Mesothelial cell of epicardium (in vitro differentiated cells): Measurements from ENCODE around the gene UPK1B. TPM values are rescaled to one million over a fixed set of nuclear protein-coding genes. Genes with fewer than 3 reads are reported as not detected.

ENCODE experiments used
- DNase-seq, 2 experiments: peaks; one replicate each; pipeline ENCODE4 v3.0.0; 2021; ENCODE audit warnings: low spot score in 2 of 2; ENCODE audit not compliant: unreplicated experiment in 2 of 2
- H3K27ac Mint-ChIP-seq: 2 replicates; pipeline ENCODE4 v1.8.0; 2021; ENCODE audit warnings: mixed read lengths
- H3K27me3 Mint-ChIP-seq: 2 replicates; pipeline ENCODE4 v1.8.0; 2021; ENCODE audit warnings: low read depth, mixed read lengths
- H3K36me3 Mint-ChIP-seq: 2 replicates; pipeline ENCODE4 v1.8.0; 2021; ENCODE audit warnings: mixed read lengths
- H3K4me1 Mint-ChIP-seq: 2 replicates; pipeline ENCODE4 v1.8.0; 2021; ENCODE audit warnings: mixed read lengths
- H3K4me3 Mint-ChIP-seq: 2 replicates; pipeline ENCODE4 v1.8.0; 2021; ENCODE audit warnings: mild to moderate bottlenecking, moderate library complexity, mixed read lengths
- H3K9me3 Mint-ChIP-seq: 2 replicates; pipeline ENCODE4 v1.8.0; 2021; ENCODE audit warnings: mixed read lengths
- total RNA-seq: library from RNA; stranded (reverse); gene quantifications from 3 replicates; pipeline ENCODE4 v1.2.1, GENCODE V29; 2021
- TF ChIP-seq, protein P1 (sequence below): fragments of 200-600 bp; sonication (generic); IDR thresholded peaks from one replicate; pipeline ENCODE4 v1.5.0; 2021; ENCODE audit warnings: antibody characterized with exemption; ENCODE audit not compliant: unreplicated experiment

UPK1B gene
- total RNA-seq, 1 donor from 2014 or later = 0.47 TPM

- DNase-seq = no peak
- no peak overlapping the region for H3K4me3 Mint-ChIP-seq
- no peaks in the 10 kb centered on the region for H3K4me1 Mint-ChIP-seq
- H3K27me3 Mint-ChIP-seq = no peaks in the 10 kb centered on the region
- no peak overlapping the region for H3K27ac Mint-ChIP-seq
- TF ChIP-seq, protein P1, sequence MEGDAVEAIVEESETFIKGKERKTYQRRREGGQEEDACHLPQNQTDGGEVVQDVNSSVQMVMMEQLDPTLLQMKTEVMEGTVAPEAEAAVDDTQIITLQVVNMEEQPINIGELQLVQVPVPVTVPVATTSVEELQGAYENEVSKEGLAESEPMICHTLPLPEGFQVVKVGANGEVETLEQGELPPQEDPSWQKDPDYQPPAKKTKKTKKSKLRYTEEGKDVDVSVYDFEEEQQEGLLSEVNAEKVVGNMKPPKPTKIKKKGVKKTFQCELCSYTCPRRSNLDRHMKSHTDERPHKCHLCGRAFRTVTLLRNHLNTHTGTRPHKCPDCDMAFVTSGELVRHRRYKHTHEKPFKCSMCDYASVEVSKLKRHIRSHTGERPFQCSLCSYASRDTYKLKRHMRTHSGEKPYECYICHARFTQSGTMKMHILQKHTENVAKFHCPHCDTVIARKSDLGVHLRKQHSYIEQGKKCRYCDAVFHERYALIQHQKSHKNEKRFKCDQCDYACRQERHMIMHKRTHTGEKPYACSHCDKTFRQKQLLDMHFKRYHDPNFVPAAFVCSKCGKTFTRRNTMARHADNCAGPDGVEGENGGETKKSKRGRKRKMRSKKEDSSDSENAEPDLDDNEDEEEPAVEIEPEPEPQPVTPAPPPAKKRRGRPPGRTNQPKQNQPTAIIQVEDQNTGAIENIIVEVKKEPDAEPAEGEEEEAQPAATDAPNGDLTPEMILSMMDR = no peak
- no peaks in the 10 kb centered on the region for H3K9me3 Mint-ChIP-seq
- peaks cover 46% of the 10 kb centered on the region for H3K36me3 Mint-ChIP-seq
Measured at GRCh38 chr3:119211193-119211592, 37.8 kb downstream of the UPK1B start.

DNA sequence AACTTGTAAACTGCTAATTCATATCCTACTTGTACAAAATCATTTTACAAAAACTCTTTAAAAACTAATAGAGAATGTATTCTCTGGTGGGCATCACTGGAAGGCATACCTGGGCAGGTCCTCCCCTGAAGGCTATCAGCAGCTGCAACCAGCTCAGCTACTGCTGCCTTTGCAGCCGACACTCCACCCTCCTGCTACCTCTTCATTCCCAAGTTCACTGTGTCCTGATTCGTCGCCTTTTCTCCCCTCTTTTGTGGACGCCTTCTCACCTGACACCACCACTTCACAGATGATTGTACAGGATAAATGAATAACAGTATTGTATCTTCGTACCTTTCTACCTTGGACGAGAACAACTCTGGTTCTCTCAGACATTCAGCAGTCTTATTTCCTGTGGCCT is 38.4 kb downstream of the UPK1B start:
- peaks cover 46% of the 10 kb centered on the region for H3K36me3 Mint-ChIP-seq

DNA sequence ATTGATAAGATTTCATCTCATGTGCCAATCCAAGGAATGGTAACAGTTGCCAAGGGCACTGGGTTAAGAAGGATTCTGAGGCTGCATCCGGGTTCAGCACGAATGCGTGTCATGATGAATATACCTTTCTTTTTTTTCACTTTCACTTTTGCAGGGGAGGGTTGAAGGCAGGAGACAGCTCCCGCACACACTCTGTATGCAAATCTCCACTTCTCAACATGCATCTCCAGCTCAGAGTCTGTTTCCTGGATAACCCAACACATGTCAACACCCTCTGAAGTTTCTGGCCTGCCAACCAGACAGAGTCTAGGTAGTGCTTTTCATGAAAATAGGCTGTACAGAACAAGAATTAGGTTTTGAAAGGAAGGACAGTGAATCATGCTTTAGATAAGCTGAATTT is 45.7 kb downstream of the UPK1B start:
- H3K27me3 Mint-ChIP-seq = no peaks in the 10 kb centered on the region
- H3K4me3 Mint-ChIP-seq = no peak overlapping the region
- no peak overlapping the region for H3K27ac Mint-ChIP-seq
- TF ChIP-seq, protein P1 = no peak
- H3K36me3 Mint-ChIP-seq = peaks cover 41% of the 10 kb centered on the region
- no peak for DNase-seq
- no peaks in the 10 kb centered on the region for H3K4me1 Mint-ChIP-seq
- H3K9me3 Mint-ChIP-seq = no peaks in the 10 kb centered on the region

More for the DNA sequence above, 38.4 kb downstream of the UPK1B start:
- no peaks in the 10 kb centered on the region for H3K9me3 Mint-ChIP-seq
- no peaks in the 10 kb centered on the region for H3K27me3 Mint-ChIP-seq
- TF ChIP-seq, protein P1 = no peak
- no peak for DNase-seq
- H3K4me3 Mint-ChIP-seq = no peak overlapping the region
- H3K27ac Mint-ChIP-seq = no peak overlapping the region
- no peaks in the 10 kb centered on the region for H3K4me1 Mint-ChIP-seq

- no peak for DNase-seq
- H3K27ac Mint-ChIP-seq = no peak overlapping the region
- TF ChIP-seq, protein P1 = no peak
- no peaks in the 10 kb centered on the region for H3K9me3 Mint-ChIP-seq
- H3K36me3 Mint-ChIP-seq = peaks cover 38% of the 10 kb centered on the region
- H3K27me3 Mint-ChIP-seq = no peaks in the 10 kb centered on the region
- no peaks in the 10 kb centered on the region for H3K4me1 Mint-ChIP-seq
- H3K4me3 Mint-ChIP-seq = no peak overlapping the region
Measured at GRCh38 chr3:119220198-119220597, 46.8 kb downstream of the UPK1B start.

DNA sequence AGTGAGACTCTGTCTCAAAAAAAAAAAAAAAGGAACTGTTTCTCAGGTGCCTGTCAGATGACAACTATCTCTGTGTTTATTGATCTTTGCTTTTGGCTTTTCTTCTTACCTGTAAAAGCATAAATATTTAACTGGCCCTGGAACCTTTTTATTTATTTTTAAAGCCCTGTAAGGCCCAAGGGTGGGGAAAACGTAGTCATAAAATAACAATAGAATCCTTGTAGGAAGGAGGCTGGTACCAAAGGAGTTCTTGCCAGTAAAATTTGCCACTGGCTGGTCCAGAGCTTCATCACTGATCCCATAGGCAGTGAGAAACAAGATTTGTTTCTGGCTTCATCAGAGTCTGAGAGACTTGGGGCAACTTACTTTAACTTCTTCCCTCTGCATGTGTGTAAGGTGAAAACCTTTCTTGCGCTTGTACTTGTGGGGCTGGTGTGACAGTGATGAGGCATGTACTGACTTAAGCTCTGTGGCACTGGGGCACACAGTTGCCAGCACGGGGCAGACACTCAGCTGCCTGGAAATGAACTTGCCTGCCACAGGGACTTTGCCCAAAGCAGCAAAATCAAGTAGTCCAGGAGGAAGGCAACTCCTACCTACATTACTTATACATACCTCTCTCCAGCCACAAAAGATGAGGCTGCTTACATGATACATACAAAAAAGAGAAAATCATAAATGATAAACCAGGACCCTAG is 47.7 kb downstream of the UPK1B start:
- H3K27me3 Mint-ChIP-seq = no peaks in the 10 kb centered on the region
- TF ChIP-seq, protein P1 = no peak
- H3K36me3 Mint-ChIP-seq = peaks cover 32% of the 10 kb centered on the region
- no peaks in the 10 kb centered on the region for H3K4me1 Mint-ChIP-seq
- no peaks in the 10 kb centered on the region for H3K9me3 Mint-ChIP-seq
- H3K4me3 Mint-ChIP-seq = no peak overlapping the region
- no peak for DNase-seq
- no peak overlapping the region for H3K27ac Mint-ChIP-seq
